K562 (cell line): ENCODE data around the gene NABP1. TPM values are rescaled to one million over a fixed set of nuclear protein-coding genes. Genes with fewer than 3 reads are reported as not detected.

Source experiments
- ARNT ChIP-seq, 2 experiments: fragments of 450-650 bp; IDR thresholded peaks; 2 replicates each; pipeline ENCODE4 v1.6.1; 2016; ENCODE audit warnings: mild to moderate bottlenecking in 1 of 2
- BCL6 ChIP-seq: fragments of 250-450 bp; sonication (Bioruptor Pico); IDR thresholded peaks from 2 replicates; pipeline ENCODE4 v1.4.0; 2020
- CREB1 ChIP-seq, 2 experiments: sonication (generic) in 1 of 2; formaldehyde crosslinking in 1 of 2; IDR thresholded peaks; 2 replicates each; pipeline versions ENCODE4 v1.6.1 to v1.8.0; 2012 to 2022; ENCODE audit warnings: inconsistent platforms in 1 of 2, mild to moderate bottlenecking in 1 of 2, missing genetic modification reagents in 1 of 2, moderate library complexity in 1 of 2
- DLX4 ChIP-seq: fragments of 250-450 bp; sonication (Bioruptor Pico); IDR thresholded peaks from 2 replicates; pipeline ENCODE4 v1.6.1; 2021; ENCODE audit warnings: mild to moderate bottlenecking
- FIP1L1 ChIP-seq: fragments of 200-400 bp; formaldehyde crosslinking; IDR thresholded peaks from 2 replicates; pipeline ENCODE4 v1.6.1; 2018; ENCODE audit warnings: mild to moderate bottlenecking, low read depth, low read length; ENCODE audit not compliant: poor library complexity, severe bottlenecking
- GATAD2A ChIP-seq: fragments of 450-650 bp; IDR thresholded peaks from 2 replicates; pipeline ENCODE4 v1.6.1; 2017
- GTF2B ChIP-seq: IDR thresholded peaks from 2 replicates; pipeline ENCODE4 v1.6.1; 2011; ENCODE audit not compliant: insufficient read length; ENCODE audit errors: extremely low read depth
- HDGF ChIP-seq: fragments of 450-650 bp; IDR thresholded peaks from 2 replicates; pipeline ENCODE4 v1.6.1; 2016
- ILF3 ChIP-seq: fragments of 450-650 bp; IDR thresholded peaks from 2 replicates; pipeline ENCODE4 v1.6.1; 2018; ENCODE audit warnings: antibody characterized with exemption, mild to moderate bottlenecking, moderate library complexity, borderline replicate concordance
- JUN ChIP-seq, 2 experiments: sonication (generic) in 1 of 2; formaldehyde crosslinking in 1 of 2; IDR thresholded peaks; 2 replicates each; pipeline versions ENCODE4 v1.6.1 to v1.8.0; 2012 to 2022; ENCODE audit warnings: borderline replicate concordance in 2 of 2, mild to moderate bottlenecking in 2 of 2, improper control_type of control experiment in 1 of 2, low read depth in 1 of 2, low read length in 1 of 2, missing genetic modification reagents in 1 of 2
- MTA3 ChIP-seq: fragments of 450-650 bp; formaldehyde crosslinking; IDR thresholded peaks from 2 replicates; pipeline ENCODE4 v1.6.1; 2017; ENCODE audit warnings: mild to moderate bottlenecking, borderline replicate concordance
- NCOA4 ChIP-seq: fragments of 450-650 bp; IDR thresholded peaks from 2 replicates; pipeline ENCODE4 v1.6.1; 2018; ENCODE audit warnings: mild to moderate bottlenecking; ENCODE audit not compliant: partially characterized antibody
- NEUROD1 ChIP-seq: fragments of 150-350 bp; IDR thresholded peaks from 2 replicates; pipeline ENCODE4 v1.6.1; 2014; ENCODE audit warnings: borderline replicate concordance, low read length, low read depth; ENCODE audit not compliant: partially characterized antibody
- PHB2 ChIP-seq: fragments of 450-650 bp; IDR thresholded peaks from 2 replicates; pipeline ENCODE4 v1.6.1; 2017; ENCODE audit warnings: low read depth
- RBM22 ChIP-seq: fragments of 200-400 bp; formaldehyde crosslinking; IDR thresholded peaks from 2 replicates; pipeline ENCODE4 v1.6.1; 2018; ENCODE audit warnings: low read length, low read depth; ENCODE audit not compliant: poor library complexity, severe bottlenecking
- RHOXF2B ChIP-seq: fragments of 250-450 bp; sonication (Bioruptor Pico); conservative IDR thresholded peaks from 2 replicates; pipeline ENCODE4 v1.5.1; 2021
- SIN3B ChIP-seq: fragments of 450-650 bp; IDR thresholded peaks from 2 replicates; pipeline ENCODE4 v1.6.1; 2017; ENCODE audit warnings: low read depth, mild to moderate bottlenecking, moderate library complexity
- SMARCC2 ChIP-seq: fragments of 450-650 bp; IDR thresholded peaks from 2 replicates; pipeline ENCODE4 v1.6.1; 2017; ENCODE audit warnings: antibody characterized with exemption, moderate library complexity, mild to moderate bottlenecking, low read depth
- SOX6 ChIP-seq: fragments of 450-650 bp; IDR thresholded peaks from 2 replicates; pipeline ENCODE4 v1.6.1; 2014; ENCODE audit warnings: mild to moderate bottlenecking
- STAT5B ChIP-seq: fragments of 250-450 bp; sonication (Bioruptor Pico); IDR thresholded peaks from 2 replicates; pipeline ENCODE4 v1.8.0; 2021; ENCODE audit warnings: mild to moderate bottlenecking, inconsistent platforms
- TCFL5 ChIP-seq: fragments of 250-450 bp; sonication (Bioruptor Pico); conservative IDR thresholded peaks from 2 replicates; pipeline ENCODE4 v1.6.1; 2021; ENCODE audit warnings: mild to moderate bottlenecking, moderate library complexity, matching md5 sums
- TEAD1 ChIP-seq, 2 experiments: fragments of 450-650 bp in 1 of 2; sonication (generic) in 1 of 2; formaldehyde crosslinking; IDR thresholded peaks; 2 replicates each; pipeline versions ENCODE4 v1.4.0 to v1.8.0; 2020 to 2022; ENCODE audit warnings: mild to moderate bottlenecking in 2 of 2, missing genetic modification reagents in 1 of 2
- TEAD4 ChIP-seq, 2 experiments: sonication (generic) in 1 of 2; formaldehyde crosslinking in 1 of 2; IDR thresholded peaks; 2 replicates each; pipeline versions ENCODE4 v1.6.1 to v1.8.0; 2012 to 2022; ENCODE audit warnings: borderline replicate concordance in 1 of 2, inconsistent platforms in 1 of 2, low read length in 1 of 2, mild to moderate bottlenecking in 1 of 2, missing genetic modification reagents in 1 of 2
- ZBTB2 ChIP-seq: fragments of 450-650 bp; IDR thresholded peaks from 2 replicates; pipeline ENCODE4 v1.6.1; 2016; ENCODE audit warnings: antibody characterized with exemption
- ZFP30 ChIP-seq: fragments of 250-450 bp; sonication (Bioruptor Pico); IDR thresholded peaks from 2 replicates; pipeline ENCODE4 v1.8.0; 2022; ENCODE audit warnings: moderate library complexity, mild to moderate bottlenecking, inconsistent platforms, borderline replicate concordance
- ZNF217 ChIP-seq: sonication (generic); formaldehyde crosslinking; IDR thresholded peaks from 2 replicates; pipeline ENCODE4 v1.8.0; 2022; ENCODE audit warnings: mild to moderate bottlenecking, missing genetic modification reagents
- ZNF384 ChIP-seq: IDR thresholded peaks from 2 replicates; pipeline ENCODE4 v1.6.1; 2012; ENCODE audit warnings: low read depth, low read length, improper control_type of control experiment
- polyA plus RNA-seq, 8 experiments: library from polyadenylated mRNA; depleted of rRNA in 4 of 8; stranded (reverse) in 5 of 8; unstranded in 3 of 8; fragments of >200 nt; fragmentation: Nextera tagmentation in 2 of 8; fragmentation: Illumina TruSeq in 1 of 8; extraction: Ambion mirVana in 2 of 8; extraction: Trizol in 1 of 8; gene quantifications; 2 replicates each; pipeline versions ENCODE4 v1.2.1 to v1.2.3, GENCODE V29; 2011 to 2014; ENCODE audit warnings: inconsistent platforms in 1 of 8, missing spikeins in 1 of 8
- total RNA-seq, 7 experiments: library from RNA; depleted of rRNA in 6 of 7; stranded (reverse); fragments of >200 nt in 6 of 7; fragmentation: Illumina TruSeq in 2 of 7; extraction: Trizol in 2 of 7; gene quantifications; 2 replicates each; pipeline versions ENCODE4 v1.2.1 to v1.2.3, GENCODE V29; 2011 to 2021; ENCODE audit warnings: low replicate concordance in 1 of 7

NABP1 gene
- total and polyA plus RNA-seq, 9 of the 15 experiments (the other 6 are each of a cell fraction or from before 2014, with no cell fraction given): 12.8 to 44.0 (median 20.2) TPM

GRCh38 chr2:191677646-191678436 is at the start of gene NABP1 (continued):
- TF ChIP-seq TEAD4 (IDR thresholded peaks at IDR 0.05; ENCODE audit: low read length) (no peak), TEAD4 (CRISPR knock-in tag; IDR thresholded peaks at IDR 0.05; ENCODE audit: borderline replicate concordance) (no peak), ARNT (IDR thresholded peaks at IDR 0.05) (peak in 1 of 2 experiments; percentile 22; a peak in 1 of 4 replicates), ZBTB2 (no peak), ZFP30 (CRISPR knock-in tag) (no peak), TEAD1 (CRISPR knock-in tag; IDR thresholded peaks at IDR 0.05) (0 out of 4 replicates have a peak, but pooled peaks of 1 of the 2 experiments have one; percentile 8), SMARCC2 (no peak), ZNF384 (peak; percentile 74; the same call in 1 of the 2 replicates), ZNF217 (CRISPR knock-in tag) (no peak), BCL6 (no peak), CREB1 (IDR thresholded peaks at IDR 0.05) (peak; percentile 87), CREB1 (CRISPR knock-in tag; IDR thresholded peaks at IDR 0.05) (peak; percentile 87), SIN3B (peak; percentile 48; the same call in 1 of the 2 replicates), NEUROD1 (peak; percentile 7), HDGF (no peak), JUN (IDR thresholded peaks at IDR 0.05; ENCODE audit: borderline replicate concordance, low read depth, low read length) (no peak; the same call in 1 of the 2 replicates), JUN (CRISPR knock-in tag; IDR thresholded peaks at IDR 0.05; ENCODE audit: borderline replicate concordance) (0 out of 2 replicates have a peak, but pooled peaks have one; percentile 38), RHOXF2B (CRISPR knock-in tag) (no peak), MTA3 (peak; percentile 76), NCOA4 (no peak), STAT5B (no peak), SOX6 (no peak), PHB2 (no peak), TCFL5 (CRISPR knock-in tag) (no peak), RBM22 (peak; percentile 88), GATAD2A (no peak), GTF2B (peak; percentile 86), DLX4 (CRISPR knock-in tag) (no peak), FIP1L1 (peak; percentile 69), ILF3 (peak; percentile 24; the same call in 1 of the 2 replicates)
